ENCODE results near the gene SLC17A8. TPM values are rescaled to one million over a fixed set of nuclear protein-coding genes. Genes with fewer than 3 reads are reported as not detected.

SLC17A8 gene
- total RNA-seq = 3.6 TPM

DNA sequence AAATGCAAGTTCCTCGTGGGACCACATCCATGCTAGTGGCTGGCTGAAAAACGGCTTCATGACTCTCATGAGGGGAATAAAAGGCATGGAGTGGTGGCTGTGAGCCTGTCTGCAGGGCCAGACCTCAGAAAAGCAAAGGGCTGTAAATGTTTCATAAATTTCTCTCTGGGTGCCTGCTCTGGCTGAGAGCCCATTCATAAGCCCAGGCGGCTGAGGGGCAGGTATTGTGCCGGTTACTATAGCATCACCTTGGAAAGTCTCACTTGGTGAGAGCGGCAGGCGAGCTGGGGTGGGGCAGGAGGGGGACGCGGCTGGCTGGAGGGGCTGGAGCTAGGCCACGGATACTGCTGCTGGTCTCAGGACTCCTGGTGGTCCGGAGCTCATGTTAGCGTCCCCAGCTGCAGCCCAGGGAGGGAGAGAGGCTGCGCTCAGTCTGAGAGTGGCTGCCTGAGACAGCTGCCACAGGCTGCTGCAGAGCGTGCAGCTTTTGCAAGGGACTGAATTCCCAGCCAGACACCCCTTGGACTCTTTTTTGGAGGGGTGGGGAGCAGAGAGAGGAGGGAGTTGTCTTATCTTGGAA, at the start of gene SLC17A8:
TSS of gene SLC17A8 (plus strand) at position 431 of the 580 bp plus-strand sequence. CDS start 318 bp downstream, outside the sequence.

Other genes starting within 250 kb of the SLC17A8 start
- gene BLTP3B, start 214.2 kb upstream of the SLC17A8 start, total RNA-seq = 62.8 TPM
- gene ACTR6, start 156.3 kb upstream of the SLC17A8 start, total RNA-seq = 43.8 TPM
- 1.6 TPM for gene DEPDC4, start 90.0 kb upstream of the SLC17A8 start, total RNA-seq
- gene SCYL2, start 89.9 kb upstream of the SLC17A8 start, total RNA-seq = 102 TPM
- 0.66 TPM for gene NR1H4, start 116.8 kb downstream of the SLC17A8 start, total RNA-seq
- gene GAS2L3, start 216.6 kb downstream of the SLC17A8 start, total RNA-seq = 36.3 TPM

All from camera-type eye (tissue), 1 donor.